Measurements from ENCODE around the gene MXRA5.
"Not testable (repeated sequence)": the region's sequence is repeated elsewhere in the genome, so short reads cannot be mapped to it uniquely, and the experiment has no call there.

Gene MXRA5, protein sequence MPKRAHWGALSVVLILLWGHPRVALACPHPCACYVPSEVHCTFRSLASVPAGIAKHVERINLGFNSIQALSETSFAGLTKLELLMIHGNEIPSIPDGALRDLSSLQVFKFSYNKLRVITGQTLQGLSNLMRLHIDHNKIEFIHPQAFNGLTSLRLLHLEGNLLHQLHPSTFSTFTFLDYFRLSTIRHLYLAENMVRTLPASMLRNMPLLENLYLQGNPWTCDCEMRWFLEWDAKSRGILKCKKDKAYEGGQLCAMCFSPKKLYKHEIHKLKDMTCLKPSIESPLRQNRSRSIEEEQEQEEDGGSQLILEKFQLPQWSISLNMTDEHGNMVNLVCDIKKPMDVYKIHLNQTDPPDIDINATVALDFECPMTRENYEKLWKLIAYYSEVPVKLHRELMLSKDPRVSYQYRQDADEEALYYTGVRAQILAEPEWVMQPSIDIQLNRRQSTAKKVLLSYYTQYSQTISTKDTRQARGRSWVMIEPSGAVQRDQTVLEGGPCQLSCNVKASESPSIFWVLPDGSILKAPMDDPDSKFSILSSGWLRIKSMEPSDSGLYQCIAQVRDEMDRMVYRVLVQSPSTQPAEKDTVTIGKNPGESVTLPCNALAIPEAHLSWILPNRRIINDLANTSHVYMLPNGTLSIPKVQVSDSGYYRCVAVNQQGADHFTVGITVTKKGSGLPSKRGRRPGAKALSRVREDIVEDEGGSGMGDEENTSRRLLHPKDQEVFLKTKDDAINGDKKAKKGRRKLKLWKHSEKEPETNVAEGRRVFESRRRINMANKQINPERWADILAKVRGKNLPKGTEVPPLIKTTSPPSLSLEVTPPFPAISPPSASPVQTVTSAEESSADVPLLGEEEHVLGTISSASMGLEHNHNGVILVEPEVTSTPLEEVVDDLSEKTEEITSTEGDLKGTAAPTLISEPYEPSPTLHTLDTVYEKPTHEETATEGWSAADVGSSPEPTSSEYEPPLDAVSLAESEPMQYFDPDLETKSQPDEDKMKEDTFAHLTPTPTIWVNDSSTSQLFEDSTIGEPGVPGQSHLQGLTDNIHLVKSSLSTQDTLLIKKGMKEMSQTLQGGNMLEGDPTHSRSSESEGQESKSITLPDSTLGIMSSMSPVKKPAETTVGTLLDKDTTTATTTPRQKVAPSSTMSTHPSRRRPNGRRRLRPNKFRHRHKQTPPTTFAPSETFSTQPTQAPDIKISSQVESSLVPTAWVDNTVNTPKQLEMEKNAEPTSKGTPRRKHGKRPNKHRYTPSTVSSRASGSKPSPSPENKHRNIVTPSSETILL (N-terminal part only)

GRCh38 chrX:3346501-3347259, at the start of gene MXRA5:
Gene MXRA5 (minus strand): TSS chrX:3346652. CDS start chrX:3343833, 2,819 bp downstream.
- no peak for DNase-seq

DNA sequence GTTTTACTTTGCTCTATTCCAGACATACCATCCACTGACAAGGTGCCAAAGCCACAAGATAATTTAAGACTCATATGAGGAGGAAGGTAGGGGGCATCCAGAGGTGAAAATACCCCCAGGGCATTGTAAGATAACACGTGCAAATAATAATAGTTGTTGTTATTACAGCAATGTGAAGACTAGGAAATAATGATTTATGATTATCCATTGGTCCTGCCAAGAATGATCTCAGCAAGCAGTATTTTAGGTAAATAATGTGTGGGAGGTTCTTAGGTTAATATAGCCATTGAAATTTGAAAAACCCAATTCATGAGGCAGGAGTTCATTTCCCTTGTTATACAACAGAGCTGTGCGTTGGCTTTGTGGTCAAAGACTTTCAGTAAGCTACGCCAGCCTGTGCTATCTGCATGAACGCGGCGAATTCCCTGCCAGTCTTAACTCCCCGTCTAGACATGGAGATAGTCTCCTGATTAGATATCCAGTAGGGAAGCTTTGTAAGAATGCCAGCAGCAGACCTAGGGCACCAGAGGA, 47.2 kb upstream of the MXRA5 start:
- no peak for DNase-seq

GRCh38 chrX:3393178-3393577, 46.7 kb upstream of the MXRA5 start:
- no peak for DNase-seq

DNA sequence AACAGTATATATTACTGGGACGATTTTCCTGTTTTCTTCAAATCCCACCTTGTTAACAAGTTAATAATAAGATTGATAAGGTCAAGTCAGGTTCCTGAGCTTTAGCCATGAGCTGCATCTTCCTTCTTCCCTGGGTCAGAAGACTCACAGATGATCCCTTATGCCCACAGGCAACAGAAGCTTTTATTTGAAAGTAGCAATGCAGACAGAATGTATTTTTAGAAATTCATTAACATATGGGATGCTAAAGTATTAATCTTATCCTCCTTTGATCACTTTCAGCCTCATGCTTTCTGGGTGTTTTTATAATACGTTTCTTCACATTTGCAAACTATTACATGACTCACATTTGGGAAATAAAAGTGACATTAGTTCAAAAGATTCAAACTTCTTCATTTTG, 42.0 kb upstream of the MXRA5 start:
- no peak for DNase-seq

- no peak for DNase-seq
These were observed 37.9 kb upstream of the MXRA5 start for GRCh38 chrX:3384327-3384726.

- no peak for DNase-seq
These were observed 34.2 kb upstream of the MXRA5 start for GRCh38 chrX:3380603-3381002.

DNA sequence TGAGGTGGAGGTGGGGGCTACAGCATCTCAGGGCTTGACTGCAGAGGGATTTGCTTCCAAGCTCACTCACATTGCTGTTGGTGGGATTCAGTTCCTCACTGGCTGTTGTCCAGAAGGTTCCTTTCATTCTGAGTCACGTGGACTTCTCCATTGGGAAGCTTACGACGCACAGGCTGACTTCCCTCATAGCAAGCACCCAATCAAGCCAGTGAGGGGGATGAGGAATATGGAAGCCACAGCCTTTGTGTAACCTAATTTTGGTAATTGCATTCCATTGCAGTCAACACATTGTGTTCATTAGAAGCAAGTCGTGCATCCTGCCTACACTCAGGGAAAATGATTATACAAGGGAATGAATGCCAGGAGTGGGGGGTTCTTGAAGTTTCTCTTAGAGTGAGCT, 32.7 kb upstream of the MXRA5 start:
- no peak for DNase-seq

GRCh38 chrX:3378156-3378555, 31.7 kb upstream of the MXRA5 start:
- no peak for DNase-seq

DNA sequence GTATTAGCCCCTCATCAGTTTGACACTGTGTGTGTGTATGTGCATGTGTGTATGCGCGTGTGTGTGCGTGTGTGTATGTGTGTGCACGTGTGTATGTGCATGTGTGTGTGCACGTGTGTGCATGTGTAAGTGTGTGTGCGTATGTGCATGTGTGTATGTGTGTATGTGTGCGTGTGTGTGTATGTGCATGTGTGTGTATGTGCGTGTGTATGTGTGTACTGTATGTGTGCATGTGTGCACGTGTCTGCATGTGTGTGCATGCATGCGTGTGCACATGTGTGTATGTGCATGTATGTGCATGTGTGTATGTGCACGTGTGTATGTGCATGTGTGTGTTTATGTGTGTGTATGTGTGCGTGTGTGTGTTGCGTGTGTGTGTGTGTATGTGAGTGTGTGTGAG, 31.1 kb upstream of the MXRA5 start:
- no peak for DNase-seq

GRCh38 chrX:3375878-3376508, 29.5 kb upstream of the MXRA5 start:
- DNase-seq = not testable (repeated sequence)

GRCh38 chrX:3374108-3374800, 27.8 kb upstream of the MXRA5 start:
- no peak for DNase-seq

DNA sequence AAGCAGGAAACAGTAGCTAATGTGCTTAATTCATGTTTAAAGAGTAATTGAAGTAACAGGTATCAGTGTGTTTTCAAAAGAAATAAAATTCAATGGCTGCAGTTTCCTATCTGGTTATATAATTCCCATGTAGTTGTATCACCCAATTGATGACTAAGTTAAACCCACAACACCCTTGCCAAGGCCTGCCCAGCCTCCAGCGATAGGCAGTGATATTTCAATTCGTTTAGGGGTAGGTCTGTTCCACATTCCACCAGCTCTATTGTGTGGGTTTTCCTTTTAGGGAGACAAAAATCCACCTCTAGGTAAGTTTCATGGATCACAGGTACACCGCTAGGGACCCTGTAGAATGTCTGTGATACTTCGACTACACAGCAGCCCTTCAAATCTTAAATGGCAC, 24.7 kb upstream of the MXRA5 start:
- DNase-seq = no peak

GRCh38 chrX:3370656-3371055, 24.2 kb upstream of the MXRA5 start:
- DNase-seq = no peak

GRCh38 chrX:3362956-3363355, 16.5 kb upstream of the MXRA5 start:
- no peak for DNase-seq

DNA sequence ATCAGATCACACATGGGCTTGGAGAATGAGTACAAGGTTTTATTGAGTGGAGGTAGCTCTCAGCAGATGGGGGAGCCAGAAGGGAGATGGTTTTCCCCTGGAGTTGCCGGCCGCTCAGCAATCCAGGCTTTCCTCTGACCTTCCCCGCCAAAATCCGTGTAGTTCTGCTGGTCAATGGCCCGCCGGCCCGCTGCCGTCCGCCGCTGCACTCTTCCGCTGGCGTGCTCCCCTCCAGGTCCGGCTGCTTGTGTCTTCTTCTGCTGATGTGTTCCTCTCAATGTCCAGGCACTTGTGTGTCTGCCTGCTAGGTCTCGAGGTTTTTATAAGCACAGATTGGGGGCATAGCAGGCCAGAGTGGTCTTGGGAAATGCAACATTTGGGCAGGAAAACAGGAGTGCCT, 14.4 kb upstream of the MXRA5 start:
- no peak for DNase-seq

- DNase-seq = not testable (repeated sequence)
These were observed 6.3 kb upstream of the MXRA5 start for GRCh38 chrX:3352741-3353140.

DNA sequence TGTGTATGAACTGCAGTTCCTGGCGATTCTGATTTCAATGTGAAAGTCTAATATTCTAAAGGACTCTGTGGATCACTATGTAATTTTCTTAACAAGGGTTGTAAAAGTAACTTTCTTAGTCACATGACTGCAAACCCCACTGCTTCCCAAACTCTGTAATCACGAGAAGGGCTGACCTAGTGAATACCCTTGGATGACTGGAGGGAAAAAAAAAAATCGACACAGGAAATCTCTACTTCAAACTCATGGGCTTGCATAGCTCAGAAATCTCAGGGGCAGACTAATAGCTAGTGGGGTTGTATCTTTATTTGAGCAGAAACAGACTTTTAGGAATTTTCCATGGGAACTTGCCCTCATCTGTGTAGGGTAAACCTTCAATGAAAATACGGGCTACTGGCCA, 4.8 kb upstream of the MXRA5 start:
- DNase-seq = no peak

GRCh38 chrX:3348191-3348590, 1.7 kb upstream of the MXRA5 start:
- DNase-seq = no peak

- no peak for DNase-seq
These were observed 916 bp downstream of the MXRA5 start for GRCh38 chrX:3345281-3346191.

DNA sequence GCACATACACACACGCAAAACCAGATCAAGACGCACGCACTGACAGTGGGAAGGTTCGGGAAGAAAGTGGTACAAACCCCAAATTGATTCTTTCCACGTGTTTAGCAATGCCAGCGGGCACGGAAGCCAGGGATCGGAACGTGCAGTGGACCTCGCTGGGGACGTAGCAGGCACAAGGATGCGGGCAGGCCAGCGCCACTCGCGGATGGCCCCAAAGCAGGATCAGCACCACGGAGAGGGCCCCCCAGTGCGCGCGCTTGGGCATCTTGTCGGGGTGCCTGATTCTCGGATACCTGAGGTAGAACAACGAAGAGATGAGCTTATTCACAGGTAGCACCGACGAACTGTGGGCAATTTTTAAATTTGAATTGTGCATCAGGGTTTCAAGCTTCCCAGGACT, 2.9 kb downstream of the MXRA5 start:
- DNase-seq = not testable (repeated sequence)

Data from CD4-positive, alpha-beta T cell treated with Interleukin-17A for 1 hour (primary cell).